Neural progenitor cell (in vitro differentiated cells): Measurements from ENCODE around the gene PRRT2. TPM values are rescaled to one million over a fixed set of nuclear protein-coding genes. Genes with fewer than 3 reads are reported as not detected.

Experiments
- DNase-seq: peaks from one replicate; pipeline ENCODE4 v3.0.0-alpha.2; 2016; ENCODE audit warnings: low spot score
- H2AFZ ChIP-seq: fragments of 200-600 bp; sonication (generic); replicated peaks from 2 replicates; pipeline ENCODE4 v1.6.1; 2016; ENCODE audit warnings: antibody characterized with exemption
- H3F3A ChIP-seq: fragments of 200-600 bp; sonication (generic); 2 replicates; pipeline ENCODE4 v1.6.1; 2016; ENCODE audit warnings: antibody characterized with exemption, low read depth
- H3K27ac ChIP-seq: fragments of 200-600 bp; sonication (generic); 2 replicates; pipeline ENCODE4 v1.5.1; 2016; ENCODE audit warnings: mild to moderate bottlenecking
- H3K27me3 ChIP-seq: fragments of 200-600 bp; sonication (generic); 2 replicates; pipeline ENCODE4 v1.6.1; 2016; ENCODE audit warnings: mild to moderate bottlenecking, moderate library complexity
- H3K36me3 ChIP-seq: fragments of 200-600 bp; sonication (generic); 2 replicates; pipeline ENCODE4 v1.5.1; 2016
- H3K4me1 ChIP-seq: fragments of 200-600 bp; sonication (generic); 2 replicates; pipeline ENCODE4 v1.6.1; 2016; ENCODE audit warnings: mixed run types
- H3K4me2 ChIP-seq: fragments of 200-600 bp; sonication (generic); 2 replicates; pipeline ENCODE4 v1.6.1; 2016
- H3K4me3 ChIP-seq: fragments of 200-600 bp; sonication (generic); 2 replicates; pipeline ENCODE4 v1.5.1; 2016
- H3K79me2 ChIP-seq: fragments of 200-600 bp; sonication (generic); 2 replicates; pipeline ENCODE4 v1.6.1; 2016; ENCODE audit warnings: low read depth
- H3K9ac ChIP-seq: fragments of 200-600 bp; sonication (generic); 2 replicates; pipeline ENCODE4 v1.6.1; 2016
- H3K9me3 ChIP-seq: fragments of 200-600 bp; sonication (generic); 2 replicates; pipeline ENCODE4 v1.5.1; 2016; ENCODE audit warnings: low read depth
- H4K20me1 ChIP-seq: fragments of 200-600 bp; sonication (generic); 2 replicates; pipeline ENCODE4 v1.6.1; 2016; ENCODE audit warnings: low read depth
- H3K27ac Mint-ChIP-seq: 3 replicates; pipeline ENCODE4 v1.8.0; 2021; ENCODE audit warnings: mixed read lengths
- H3K27me3 Mint-ChIP-seq: 2 replicates; pipeline ENCODE4 v1.8.0; 2022; ENCODE audit warnings: low read depth, mild to moderate bottlenecking, inconsistent platforms, moderate library complexity, mixed read lengths; ENCODE audit not compliant: insufficient read depth
- H3K36me3 Mint-ChIP-seq: 3 replicates; pipeline ENCODE4 v1.8.0; 2021; ENCODE audit warnings: mixed read lengths
- H3K4me1 Mint-ChIP-seq: 3 replicates; pipeline ENCODE4 v1.8.0; 2021; ENCODE audit warnings: mixed read lengths
- H3K4me3 Mint-ChIP-seq: 3 replicates; pipeline ENCODE4 v1.8.0; 2021; ENCODE audit warnings: mild to moderate bottlenecking, moderate library complexity, mixed read lengths
- H3K9me3 Mint-ChIP-seq: 3 replicates; pipeline ENCODE4 v1.8.0; 2020; ENCODE audit warnings: mixed read lengths
- EZH2 ChIP-seq: fragments of 200-600 bp; sonication (generic); IDR thresholded peaks from 2 replicates; pipeline ENCODE4 v1.6.1; 2017; ENCODE audit warnings: antibody characterized with exemption, mild to moderate bottlenecking, moderate library complexity
- EZH2phosphoT487 ChIP-seq: fragments of 200-600 bp; sonication (generic); IDR thresholded peaks from 2 replicates; pipeline ENCODE4 v1.6.1; 2017; ENCODE audit warnings: antibody characterized with exemption
- total RNA-seq: library from RNA; depleted of rRNA; stranded (reverse); fragments of >200 nt; gene quantifications from 2 replicates; pipeline ENCODE4 v1.2.3, GENCODE V29; 2015; ENCODE audit warnings: low replicate concordance
- TF ChIP-seq, protein P1 (sequence below): fragments of 200-600 bp; sonication (generic); IDR thresholded peaks from 2 replicates; pipeline ENCODE4 v1.5.1; 2017; ENCODE audit warnings: antibody characterized with exemption, mild to moderate bottlenecking

The PRRT2 gene
- total RNA-seq, 1 donor from 2014 or later = 23.5 TPM

DNA sequence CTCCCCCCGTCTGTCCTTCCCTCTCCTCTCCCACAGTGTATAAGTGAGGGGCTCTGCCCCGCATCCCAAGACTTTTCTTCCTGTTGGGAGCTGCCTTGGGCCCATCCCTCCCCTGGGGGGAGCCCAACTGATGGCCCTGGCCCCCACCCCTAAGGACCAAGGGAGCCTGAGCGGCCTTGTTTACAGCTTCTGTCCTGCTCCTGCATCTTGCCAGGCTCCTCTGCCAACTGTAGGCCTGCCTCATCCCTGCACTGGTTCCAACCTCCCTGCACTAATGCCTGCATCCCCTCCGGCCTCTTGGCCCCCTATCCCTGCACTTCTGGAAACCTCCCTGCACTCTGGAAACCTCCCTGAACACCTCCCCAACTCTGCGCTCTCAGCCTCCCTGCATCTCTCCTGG is 2.6 kb downstream of the PRRT2 start:
- H3K4me3 ChIP-seq = peak overlapping the region; percentile 83
- no peaks in the 10 kb centered on the region for H3K9me3 Mint-ChIP-seq
- peak overlapping the region; percentile 98 for H3K4me3 Mint-ChIP-seq
- peak; percentile 46 for DNase-seq
- peaks cover 69% of the 10 kb centered on the region for H3K4me1 Mint-ChIP-seq
- peaks cover 72% of the 10 kb centered on the region for H3F3A ChIP-seq
- no peak overlapping the region for H2AFZ ChIP-seq
- H3K27me3 Mint-ChIP-seq = peaks cover 14% of the 10 kb centered on the region
- H3K79me2 ChIP-seq = peaks cover 76% of the 10 kb centered on the region
- no peak overlapping the region for H3K9ac ChIP-seq
- peak overlapping the region; percentile 36 for H3K27ac Mint-ChIP-seq
- H3K9me3 ChIP-seq = no peaks in the 10 kb centered on the region
- peaks cover 43% of the 10 kb centered on the region for H3K4me1 ChIP-seq
- H3K27me3 ChIP-seq = no peaks in the 10 kb centered on the region
- H3K36me3 Mint-ChIP-seq = peaks cover 15% of the 10 kb centered on the region
- peaks cover 45% of the 10 kb centered on the region for H4K20me1 ChIP-seq
- H3K36me3 ChIP-seq = no peaks in the 10 kb centered on the region
- H3K27ac ChIP-seq = peak overlapping the region; percentile 49
- H3K4me2 ChIP-seq = peak overlapping the region; percentile 88
- TF ChIP-seq EZH2phosphoT487 (no peak), EZH2 (no peak)
- TF ChIP-seq, protein P1, sequence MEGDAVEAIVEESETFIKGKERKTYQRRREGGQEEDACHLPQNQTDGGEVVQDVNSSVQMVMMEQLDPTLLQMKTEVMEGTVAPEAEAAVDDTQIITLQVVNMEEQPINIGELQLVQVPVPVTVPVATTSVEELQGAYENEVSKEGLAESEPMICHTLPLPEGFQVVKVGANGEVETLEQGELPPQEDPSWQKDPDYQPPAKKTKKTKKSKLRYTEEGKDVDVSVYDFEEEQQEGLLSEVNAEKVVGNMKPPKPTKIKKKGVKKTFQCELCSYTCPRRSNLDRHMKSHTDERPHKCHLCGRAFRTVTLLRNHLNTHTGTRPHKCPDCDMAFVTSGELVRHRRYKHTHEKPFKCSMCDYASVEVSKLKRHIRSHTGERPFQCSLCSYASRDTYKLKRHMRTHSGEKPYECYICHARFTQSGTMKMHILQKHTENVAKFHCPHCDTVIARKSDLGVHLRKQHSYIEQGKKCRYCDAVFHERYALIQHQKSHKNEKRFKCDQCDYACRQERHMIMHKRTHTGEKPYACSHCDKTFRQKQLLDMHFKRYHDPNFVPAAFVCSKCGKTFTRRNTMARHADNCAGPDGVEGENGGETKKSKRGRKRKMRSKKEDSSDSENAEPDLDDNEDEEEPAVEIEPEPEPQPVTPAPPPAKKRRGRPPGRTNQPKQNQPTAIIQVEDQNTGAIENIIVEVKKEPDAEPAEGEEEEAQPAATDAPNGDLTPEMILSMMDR = no peak

DNA sequence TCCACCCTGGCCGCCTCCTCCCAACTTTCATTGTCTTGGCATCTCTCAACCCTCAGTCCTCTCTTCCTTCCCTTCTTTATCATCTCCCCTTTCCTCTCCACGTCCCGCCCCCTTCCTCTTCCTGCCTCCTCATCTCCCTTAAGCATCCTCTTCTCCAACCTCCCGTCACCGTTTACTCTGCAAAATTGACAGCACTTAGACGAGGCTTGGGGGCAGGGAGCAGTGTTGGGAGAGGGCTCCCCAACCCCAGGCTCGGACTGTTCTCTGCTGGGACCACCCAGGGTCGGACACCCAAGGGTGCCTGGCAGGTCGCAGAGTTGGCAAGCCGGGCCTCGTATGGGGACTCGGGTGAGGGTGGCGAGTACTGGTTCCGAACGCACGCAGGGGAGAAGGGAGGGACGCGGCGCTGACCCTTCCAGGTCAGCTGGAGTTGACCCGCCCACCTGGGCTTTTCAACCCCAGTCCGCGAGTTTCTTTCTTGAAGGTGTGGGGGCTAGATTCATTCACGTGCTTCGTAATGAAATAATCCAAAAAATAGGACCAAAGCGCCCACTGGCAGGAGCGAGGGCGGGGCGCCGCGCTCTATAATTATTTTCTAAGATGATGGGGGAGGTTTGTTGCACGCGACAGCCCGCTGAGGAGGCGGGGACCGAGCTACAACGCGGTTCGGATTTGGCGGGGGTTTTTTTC is 3.2 kb downstream of the PRRT2 start:
- no peak overlapping the region for H3K27ac Mint-ChIP-seq
- H3K4me3 Mint-ChIP-seq = peak overlapping the region; percentile 98
- Histone ChIP-seq H3F3A (peaks cover 66% of the 10 kb centered on the region), H3K4me1 (peaks cover 37% of the 10 kb centered on the region), H3K9ac (no peak overlapping the region), H3K4me2 (peak overlapping the region; percentile 88), H3K27me3 (no peaks in the 10 kb centered on the region), H3K79me2 (peaks cover 70% of the 10 kb centered on the region), H3K27ac (peak overlapping the region; percentile 49), H4K20me1 (peaks cover 45% of the 10 kb centered on the region), H2AFZ (no peak overlapping the region), H3K4me3 (peak overlapping the region; percentile 83), H3K9me3 (no peaks in the 10 kb centered on the region), H3K36me3 (no peaks in the 10 kb centered on the region)
- H3K36me3 Mint-ChIP-seq = peaks cover 14% of the 10 kb centered on the region
- H3K4me1 Mint-ChIP-seq = peaks cover 68% of the 10 kb centered on the region
- H3K9me3 Mint-ChIP-seq = no peaks in the 10 kb centered on the region
- TF ChIP-seq EZH2 = no peak
- TF ChIP-seq, protein P1 = no peak
- no peak for TF ChIP-seq EZH2phosphoT487
- peaks cover 14% of the 10 kb centered on the region for H3K27me3 Mint-ChIP-seq
- peak; percentile 55 for DNase-seq

DNA sequence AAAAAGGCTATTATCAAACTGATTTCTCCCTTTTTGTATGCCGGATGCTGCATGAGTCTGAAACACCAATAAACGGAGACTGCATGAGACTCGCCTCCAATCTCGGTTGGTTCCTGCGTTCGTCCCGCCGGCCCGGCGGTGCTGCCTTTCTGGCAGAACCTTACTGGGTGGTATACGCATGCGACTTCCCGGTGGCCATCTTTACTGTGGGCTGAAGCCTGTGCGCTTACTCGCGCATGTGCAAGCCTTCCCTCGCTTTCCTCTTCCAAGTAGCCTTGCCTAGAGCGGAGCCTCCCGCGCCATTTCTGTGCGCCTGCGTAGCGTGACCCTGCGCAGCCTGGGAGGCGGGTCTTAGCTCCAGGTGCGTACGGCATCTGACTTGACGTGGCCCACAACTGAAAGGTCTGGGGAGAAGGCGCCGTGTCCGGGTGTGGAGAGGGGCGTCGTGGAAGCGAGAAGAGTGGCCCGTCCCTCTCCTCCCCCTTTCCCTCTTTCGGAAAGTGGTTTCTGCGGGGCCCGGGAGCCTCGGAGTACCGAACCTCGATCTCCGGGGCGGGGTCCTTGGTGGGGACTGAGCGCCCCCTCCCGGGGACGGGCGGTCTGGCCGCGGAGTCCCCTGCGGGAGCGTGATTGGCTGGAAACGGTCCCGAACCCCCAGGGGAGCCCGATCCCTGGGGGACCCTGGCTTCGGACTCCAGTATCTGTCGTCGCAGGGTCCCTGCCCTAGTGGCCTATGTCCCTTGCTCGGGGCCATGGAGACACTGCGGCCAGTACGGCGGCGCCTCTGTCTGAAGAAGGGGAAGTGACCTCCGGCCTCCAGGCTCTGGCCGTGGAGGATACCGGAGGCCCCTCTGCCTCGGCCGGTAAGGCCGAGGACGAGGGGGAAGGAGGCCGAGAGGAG is 4.0 kb downstream of the PRRT2 start, which contains the start of gene PAGR1:
Gene PAGR1, plus strand, starts transcription at position 360 of the 901 bp plus-strand sequence. Its CDS starts 374 bp downstream, at position 734.
- DNase-seq = peak; percentile 99
- H3K27me3 Mint-ChIP-seq = peaks cover 12% of the 10 kb centered on the region
- no peaks in the 10 kb centered on the region for H3K9me3 ChIP-seq

More for the DNA sequence above, 4.0 kb downstream of the PRRT2 start, which contains the start of gene PAGR1:
- Mint-ChIP-seq H3K4me1 (peaks cover 65% of the 10 kb centered on the region), H3K36me3 (peaks cover 14% of the 10 kb centered on the region), H3K4me3 (peak within 1 kb of the TSS; percentile 98), H3K27ac (peak within 1 kb of the TSS; percentile 99), H3K9me3 (no peaks in the 10 kb centered on the region)
- peaks cover 29% of the 10 kb centered on the region for H3K4me1 ChIP-seq
- peak within 1 kb of the TSS; percentile 83 for H3K4me3 ChIP-seq
- H3K9ac ChIP-seq = peak within 1 kb of the TSS; percentile 18
- peaks cover 43% of the 10 kb centered on the region for H4K20me1 ChIP-seq
- no peak within 1 kb of the TSS for H2AFZ ChIP-seq
- peak within 1 kb of the TSS; percentile 53 for H3K27ac ChIP-seq
- peak within 1 kb of the TSS; percentile 88 for H3K4me2 ChIP-seq
- no peaks in the 10 kb centered on the region for H3K36me3 ChIP-seq
- peaks cover 65% of the 10 kb centered on the region for H3K79me2 ChIP-seq
- peaks cover 62% of the 10 kb centered on the region for H3F3A ChIP-seq
- no peaks in the 10 kb centered on the region for H3K27me3 ChIP-seq
- TF ChIP-seq, protein P1 = peak; percentile 94
- no peak for TF ChIP-seq EZH2
